Esophagus mucosa (tissue), 1 donor: ENCODE results near the gene TTLL11. TPM values are rescaled to one million over a fixed set of nuclear protein-coding genes. Genes with fewer than 3 reads are reported as not detected.
"Not testable (repeated sequence)": the region's sequence is repeated elsewhere in the genome, so short reads cannot be mapped to it uniquely, and the experiment has no call there.

Experiments used
- ATAC-seq: fragments of 200-7000 bp; cut with Tn5 transposase; one replicate; pipeline ENCODE4 v1.9.1; 2020
- total RNA-seq: library from RNA; stranded (reverse); gene quantifications from one replicate; pipeline ENCODE4 v1.2.4, GENCODE V29; 2023
- donor health status: DM: yes; HTN: yes; CAD: no.

The TTLL11 gene
- total RNA-seq, 1 donor from 2014 or later, result 3.1 TPM

DNA sequence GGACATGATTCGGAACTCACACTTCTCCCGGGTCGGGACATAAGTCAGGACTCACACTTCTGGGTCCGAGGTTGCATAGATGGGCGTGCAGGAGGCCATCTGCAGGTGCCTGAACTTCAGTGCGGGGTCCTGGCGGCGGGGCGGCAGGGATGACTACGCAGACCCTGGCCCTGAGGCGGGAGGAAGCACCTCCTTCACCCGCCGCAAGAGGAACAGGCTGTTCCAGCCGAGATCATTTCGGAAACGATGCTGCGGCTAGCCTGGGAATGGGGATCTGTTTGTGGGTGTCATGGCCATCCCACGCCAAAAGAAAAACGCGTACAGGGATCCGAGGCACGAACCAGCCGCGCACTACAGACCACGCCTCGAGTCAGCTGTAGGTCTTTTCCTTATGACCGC, 196.6 kb downstream of the TTLL11 start:
- no peak for ATAC-seq

DNA sequence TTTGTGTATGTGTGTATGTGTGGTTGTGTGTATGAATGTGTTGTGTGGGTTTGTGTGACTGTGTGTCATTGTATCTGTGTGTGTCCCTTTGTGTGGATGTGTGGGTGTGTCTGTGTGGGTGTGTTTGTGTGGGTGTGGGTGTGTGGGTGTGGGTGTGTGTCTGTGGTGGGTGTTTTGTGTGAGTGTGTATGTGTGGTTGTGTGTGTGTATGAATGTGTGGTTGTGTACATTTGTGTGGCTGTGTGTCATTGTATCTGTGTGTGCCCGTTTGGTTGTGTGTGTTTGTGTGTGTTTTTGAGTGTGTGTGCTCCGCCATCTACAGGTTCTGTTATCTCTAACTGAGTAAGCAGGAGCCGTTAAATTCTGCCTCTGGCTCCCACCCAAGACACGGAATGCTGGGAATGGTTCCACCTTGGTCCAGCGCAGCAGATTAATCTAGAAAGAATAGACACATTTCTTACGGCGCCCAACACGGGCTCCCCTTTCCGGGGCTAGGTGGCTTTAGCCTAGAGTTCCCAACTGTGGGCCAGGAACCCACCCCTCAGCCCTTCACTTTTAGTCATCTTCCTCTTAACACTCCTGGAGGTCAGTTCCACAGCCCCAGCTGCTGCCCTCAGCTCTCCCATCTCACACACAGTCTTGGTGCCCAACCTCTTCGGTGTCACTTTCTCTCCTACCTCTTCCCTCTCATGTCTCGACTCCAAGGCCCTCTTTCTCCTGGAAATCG, 197.1 kb downstream of the TTLL11 start:
- ATAC-seq, result no peak

DNA sequence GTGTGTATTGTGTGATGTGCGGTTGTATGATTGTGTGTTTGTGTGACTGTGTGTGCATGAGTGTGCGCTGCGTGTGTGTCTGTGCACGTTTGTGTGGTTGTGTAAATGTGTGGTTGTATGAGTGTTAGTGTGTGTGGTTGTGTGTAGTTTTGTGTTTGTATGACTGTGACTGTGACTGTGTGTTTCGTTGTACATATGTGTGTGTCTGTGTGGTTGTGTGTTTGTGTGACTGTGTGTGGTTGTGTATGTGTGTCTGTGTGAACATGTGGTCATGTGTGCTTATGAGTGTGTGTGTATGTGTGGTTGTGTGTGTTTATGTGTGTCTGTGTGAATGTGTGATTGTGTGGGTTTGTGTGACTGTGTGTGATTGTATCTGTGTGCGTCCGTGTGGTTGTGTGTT, 197.8 kb downstream of the TTLL11 start:
- ATAC-seq, result no peak

DNA sequence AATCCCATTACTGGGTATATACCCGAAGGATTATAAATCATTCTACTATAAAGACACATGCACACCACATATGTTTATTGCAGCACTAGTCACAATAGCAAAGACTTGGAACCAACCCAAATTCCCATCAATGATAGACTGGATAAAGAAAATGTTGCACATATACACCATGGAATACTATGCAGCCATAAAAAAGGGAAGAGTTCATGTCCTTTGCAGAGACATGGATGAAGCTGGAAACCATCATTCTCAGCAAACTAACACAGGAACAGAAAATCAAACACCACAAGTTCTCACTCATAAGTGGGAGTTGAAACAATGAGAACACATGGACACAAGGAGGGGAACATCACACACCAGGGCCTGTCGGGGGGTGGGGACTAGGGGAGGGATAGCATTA, 198.7 kb downstream of the TTLL11 start:
- ATAC-seq, result not testable (repeated sequence)

DNA sequence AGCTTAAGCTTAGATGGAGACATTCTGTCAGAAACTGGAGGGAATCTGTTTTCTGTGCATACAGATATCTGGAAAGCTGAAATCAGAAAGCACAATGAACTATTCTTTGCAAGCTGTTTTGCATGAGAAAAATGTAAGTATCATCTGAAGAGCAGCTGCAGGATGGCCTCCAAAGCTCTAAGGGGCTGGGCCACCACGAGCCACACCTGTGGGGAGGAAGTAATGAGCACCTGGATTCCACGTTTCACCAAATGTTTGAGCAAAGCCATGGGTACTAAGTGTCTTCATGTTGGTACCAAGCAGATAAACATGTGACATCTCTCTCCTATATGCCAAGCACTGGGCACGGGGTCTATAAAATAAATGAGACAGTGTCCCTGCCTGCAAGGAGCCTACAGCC, 199.3 kb downstream of the TTLL11 start:
- no peak for ATAC-seq

DNA sequence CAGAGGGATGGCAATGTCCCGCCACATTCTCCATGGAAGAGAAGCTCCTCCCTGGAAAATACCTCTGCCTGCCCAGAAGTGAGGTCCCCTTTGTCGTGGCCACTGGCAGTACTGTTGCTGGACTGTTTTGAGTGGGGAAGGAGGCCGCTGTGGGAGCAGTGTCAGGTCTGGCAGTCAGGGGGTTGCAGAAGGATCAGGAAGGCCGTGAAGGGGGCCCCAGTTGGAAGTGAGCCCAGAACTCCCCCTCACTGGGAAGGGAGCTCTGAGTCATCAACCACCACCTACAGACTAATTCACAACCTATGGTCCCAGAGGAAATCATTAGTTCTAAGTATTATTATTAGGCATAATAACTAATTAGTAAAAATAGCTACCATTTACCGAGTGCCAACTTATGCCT, 200.4 kb downstream of the TTLL11 start:
- ATAC-seq, result no peak

DNA sequence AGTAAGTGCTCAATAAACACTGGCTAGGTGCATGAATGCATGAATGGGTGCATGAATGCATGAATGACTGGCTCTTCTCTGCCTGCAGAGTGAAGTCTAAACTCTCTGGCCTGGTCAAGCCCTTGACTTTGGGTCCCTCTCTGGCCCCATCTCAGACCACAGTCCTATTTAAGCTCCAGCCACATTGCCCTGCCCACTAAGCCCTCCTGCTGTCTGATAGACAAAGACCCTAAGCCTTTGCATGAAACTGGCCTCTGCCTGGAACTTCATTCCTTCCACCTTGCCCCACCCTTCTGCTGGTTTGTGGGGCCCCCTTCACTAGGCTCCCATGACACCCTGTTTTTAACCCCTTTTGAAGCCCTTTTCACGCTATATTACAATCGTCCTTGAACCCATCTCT, 202.4 kb downstream of the TTLL11 start:
- ATAC-seq, result no peak

DNA sequence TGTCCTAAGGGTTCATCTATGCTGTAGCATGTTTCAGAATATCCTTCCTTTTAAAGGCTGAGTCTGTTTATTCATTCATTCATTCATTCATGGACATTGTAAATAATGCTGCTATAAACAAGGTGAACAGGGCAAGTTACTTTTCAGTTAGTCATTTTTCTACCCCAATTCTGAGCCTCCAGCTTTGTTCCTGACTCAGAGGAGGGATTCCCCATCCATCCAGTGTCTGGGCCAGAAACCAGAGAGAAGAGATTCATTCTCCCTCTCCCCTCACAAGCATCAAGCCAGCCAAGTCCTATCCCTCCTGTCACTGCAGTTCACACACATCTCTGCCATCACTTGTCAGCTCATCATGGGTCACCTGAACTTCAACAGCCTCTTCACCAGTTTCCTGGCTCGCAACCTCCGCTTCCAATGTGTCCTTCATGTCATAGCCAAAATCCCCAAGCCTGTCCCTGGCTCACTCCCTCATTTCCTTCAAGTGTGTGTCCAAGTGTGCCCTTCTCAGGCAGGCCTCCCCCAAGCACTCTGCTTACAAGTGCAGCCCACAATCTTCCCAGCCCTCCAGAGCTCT, 203.0 kb downstream of the TTLL11 start:
- no peak for ATAC-seq

DNA sequence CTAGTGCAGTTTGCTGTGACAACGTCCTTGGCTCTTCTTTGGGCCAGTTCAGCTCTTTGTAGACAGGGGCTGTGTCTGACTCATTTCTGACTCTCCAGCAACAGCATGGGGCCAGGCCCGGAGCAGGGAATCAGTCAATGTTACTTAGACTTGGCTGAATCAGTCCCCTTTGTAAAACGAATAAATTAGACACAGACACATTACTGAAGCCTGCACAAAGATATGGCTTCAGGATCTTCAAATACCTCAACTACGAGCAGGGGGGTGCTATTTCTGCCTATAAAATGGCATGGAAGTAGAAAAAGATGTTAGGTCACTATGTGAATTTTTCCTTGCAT, 204.7 kb downstream of the TTLL11 start:
- ATAC-seq, result no peak

DNA sequence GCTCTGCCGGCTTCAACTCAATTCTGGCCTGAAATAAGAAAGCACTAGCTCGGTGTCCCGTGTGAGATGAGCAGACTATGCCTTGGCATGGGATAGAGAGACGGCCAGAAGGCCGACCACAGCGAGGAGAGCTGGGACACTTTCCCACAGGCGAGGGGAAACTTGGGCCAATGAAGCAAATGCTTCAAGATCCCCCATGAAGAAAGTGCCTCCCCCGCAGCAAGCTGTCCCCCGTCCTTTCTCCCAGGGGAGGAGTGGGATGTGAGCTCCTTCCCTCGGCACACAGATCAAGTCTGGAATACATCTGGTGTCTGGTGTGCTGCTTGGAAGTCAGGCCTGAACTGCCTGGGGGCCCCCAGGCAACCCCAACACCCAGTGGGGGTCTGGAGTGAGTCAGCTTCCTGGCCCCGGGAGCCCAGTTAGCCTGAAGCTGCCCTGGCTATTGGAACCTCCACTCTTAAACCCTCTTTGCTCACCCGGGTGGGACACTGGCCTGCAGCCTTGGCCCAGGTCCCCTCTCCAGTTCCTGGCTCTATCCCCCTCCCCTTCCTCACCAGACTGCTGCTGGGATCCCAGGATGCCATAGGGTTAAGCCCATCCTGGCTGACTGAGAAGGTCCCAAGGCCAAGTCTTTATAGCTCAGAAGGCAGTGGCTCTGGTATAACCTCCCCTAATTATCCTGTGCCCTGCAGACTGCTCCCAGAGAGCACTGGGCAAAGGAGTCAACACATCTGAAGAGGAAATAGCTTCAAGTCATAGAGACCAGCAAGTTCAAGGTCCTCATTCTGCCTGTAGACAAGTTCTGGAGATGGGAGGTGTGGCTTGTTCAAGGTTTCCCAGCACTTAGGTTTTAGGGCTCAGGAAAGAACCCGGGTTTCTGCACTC, 205.3 kb downstream of the TTLL11 start:
- no peak for ATAC-seq

DNA sequence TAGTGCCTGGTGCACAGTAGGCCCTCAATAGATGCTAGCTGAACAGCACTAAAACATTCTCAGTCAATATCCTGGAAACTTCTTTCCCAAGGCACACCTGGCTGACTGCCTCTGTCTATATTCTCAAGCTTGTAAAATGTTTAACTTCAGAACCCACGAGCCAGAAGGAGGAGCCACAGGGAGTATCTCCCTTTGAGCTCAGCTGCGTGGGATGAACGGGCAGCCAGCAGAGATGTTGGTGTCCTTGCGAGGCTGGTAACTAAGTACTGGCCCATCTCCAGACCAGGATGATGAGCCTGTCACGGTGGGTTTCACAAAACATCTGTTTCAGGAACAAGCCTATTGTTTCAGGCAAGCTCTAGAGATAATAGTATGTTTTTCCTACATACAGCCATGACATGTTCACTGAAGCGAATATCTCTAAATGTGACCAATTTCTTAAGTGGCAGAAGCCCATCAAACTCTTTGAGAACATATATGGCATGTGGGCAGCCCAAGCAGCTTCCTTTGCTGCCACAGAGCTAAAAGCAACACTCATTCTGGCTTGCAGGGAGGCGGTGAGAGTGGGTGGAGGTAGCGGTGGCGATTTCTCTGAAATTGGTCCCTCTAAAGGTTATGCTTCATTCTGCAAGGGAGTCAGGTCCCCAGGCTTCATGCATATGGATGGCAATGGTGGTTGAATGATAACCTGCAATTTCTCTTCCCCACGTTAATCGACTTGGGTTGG, 206.2 kb downstream of the TTLL11 start:
- no peak for ATAC-seq

DNA sequence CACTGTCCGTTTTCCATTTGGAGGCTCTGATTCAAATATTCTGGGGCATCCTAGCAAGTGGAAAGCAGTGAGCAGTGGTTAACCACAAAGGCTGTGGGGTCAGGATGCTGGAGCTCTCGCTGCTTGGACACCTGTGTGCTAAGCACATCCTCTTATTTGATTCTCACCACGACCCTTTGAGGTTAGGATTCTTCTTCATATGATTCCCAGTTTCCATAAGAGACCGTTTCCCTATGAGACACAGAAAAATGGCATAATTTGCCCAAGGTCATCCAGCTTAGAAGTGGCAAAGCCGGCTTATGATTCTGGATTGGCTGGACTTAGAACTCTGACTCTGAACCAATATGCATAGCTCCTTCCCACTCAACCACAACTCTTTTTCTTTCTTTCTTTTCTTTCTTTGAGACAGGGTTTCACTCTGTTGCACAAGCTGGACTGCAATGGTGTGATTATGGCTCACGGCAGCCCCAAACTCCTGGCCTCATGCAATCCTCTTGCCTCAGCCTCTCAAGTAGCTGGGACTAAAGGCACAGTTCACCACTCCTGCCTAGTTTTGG, 207.7 kb downstream of the TTLL11 start:
- ATAC-seq, result no peak

DNA sequence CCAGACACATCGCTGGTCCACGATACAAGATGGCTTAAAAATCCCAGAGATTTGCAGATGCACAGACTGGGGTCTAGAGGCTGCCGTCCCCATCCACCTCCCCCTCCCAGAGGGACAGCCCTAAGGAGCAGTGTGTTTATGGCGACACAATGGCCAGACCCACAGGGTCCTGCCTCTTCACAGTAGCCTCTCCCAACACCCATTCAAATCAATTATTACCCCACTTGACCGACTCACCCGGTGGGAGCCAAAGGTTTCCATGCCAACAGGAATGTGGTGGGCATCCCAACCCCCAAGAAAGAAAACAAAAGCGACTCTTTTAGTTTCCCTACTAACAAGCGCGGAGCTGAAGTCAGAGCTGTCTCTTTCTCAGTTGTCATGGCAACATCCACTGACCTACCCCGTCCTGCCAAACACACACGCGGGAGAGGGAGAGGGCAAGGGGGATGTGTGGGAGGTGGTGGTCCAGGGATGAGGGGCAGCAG, 209.0 kb downstream of the TTLL11 start:
- ATAC-seq, result no peak

DNA sequence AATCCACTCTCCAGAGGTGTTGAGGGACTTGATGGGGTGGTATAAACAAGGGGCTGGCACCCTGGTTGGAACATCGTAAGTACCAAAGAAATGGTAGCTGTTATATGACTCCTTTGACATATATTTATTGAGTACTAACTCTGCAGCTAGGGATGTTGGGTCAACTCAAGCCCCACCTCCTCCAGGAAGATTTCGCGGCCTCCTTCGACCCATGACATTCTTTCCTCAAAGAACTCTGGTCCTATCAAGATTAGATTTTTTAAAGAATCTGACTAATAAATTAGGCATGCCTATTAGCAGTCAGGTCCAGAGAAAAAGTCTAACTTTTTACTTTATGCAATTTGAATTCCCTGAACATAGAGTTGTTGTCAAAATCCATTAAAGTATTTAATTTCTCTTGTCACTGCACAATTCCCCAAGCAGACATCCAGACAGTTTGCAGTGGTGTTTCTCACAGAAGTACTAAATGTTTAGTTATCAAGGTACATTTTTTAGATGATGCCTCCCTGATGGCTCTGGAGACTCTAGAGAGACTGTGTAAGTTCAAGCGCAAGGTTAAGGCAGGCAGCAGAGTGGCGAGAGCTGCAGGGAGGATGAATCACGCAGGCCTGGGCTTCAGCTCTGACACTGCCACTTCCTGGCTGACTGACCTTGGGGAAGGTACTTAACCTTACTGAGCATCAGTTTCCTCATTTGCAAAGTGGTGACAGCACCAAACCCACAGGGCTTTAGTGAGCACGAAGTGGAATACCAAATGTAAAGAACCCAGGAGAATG, 209.6 kb downstream of the TTLL11 start:
- peak; percentile 36 for ATAC-seq

DNA sequence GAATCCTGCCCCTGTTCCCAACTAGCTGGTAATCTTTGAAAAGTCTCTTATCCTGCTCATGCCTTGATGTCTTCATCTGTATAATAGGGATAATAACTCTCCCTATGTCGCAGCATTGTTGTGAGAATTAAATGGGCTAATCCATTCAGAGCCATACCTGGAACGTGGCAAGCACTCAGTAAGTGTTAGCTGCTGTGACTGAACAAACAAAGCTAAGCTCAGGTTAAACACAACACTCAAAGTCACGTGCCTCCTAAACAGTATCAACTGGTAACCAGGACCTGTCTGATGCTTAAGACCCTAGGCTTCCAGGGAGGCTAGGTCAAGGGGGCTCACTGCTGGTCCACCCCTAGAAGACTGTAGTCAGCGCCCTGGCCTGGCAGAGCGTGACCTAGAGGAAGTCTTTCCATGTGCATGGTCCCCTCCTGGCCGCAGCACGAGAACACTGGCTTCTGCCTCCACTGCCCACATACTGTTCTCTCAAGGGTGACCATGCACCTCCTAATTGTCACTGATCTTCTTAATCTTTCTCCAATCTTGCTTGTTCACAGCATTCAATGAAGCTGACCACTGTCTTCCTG, 211.1 kb downstream of the TTLL11 start:
- ATAC-seq, result peak; percentile 45

DNA sequence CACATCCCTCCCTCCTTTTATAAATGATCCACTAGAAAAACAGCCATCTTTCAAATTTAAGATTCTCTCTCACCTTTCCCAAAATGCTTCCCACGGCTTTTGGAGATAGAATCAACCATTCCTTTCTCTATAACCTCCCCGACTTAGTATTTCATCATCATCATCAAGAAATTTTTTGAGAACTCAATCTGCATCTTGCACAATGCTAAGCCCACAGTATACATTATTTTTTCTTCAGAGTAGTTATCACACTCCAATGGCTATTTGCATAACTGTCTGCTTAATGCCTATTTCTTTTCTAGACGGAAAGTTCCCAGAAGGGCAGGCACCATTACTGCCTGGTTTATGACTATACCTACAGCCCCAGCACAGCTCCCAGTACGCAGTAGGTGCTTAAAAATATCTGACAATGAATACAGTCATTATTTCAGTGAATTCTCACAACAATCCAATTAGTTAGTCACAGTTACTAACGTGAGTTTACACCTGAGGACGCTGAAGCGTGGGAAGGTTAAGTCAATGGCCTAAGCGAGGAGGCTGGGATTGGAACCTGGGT, 212.7 kb downstream of the TTLL11 start:
- no peak for ATAC-seq

DNA sequence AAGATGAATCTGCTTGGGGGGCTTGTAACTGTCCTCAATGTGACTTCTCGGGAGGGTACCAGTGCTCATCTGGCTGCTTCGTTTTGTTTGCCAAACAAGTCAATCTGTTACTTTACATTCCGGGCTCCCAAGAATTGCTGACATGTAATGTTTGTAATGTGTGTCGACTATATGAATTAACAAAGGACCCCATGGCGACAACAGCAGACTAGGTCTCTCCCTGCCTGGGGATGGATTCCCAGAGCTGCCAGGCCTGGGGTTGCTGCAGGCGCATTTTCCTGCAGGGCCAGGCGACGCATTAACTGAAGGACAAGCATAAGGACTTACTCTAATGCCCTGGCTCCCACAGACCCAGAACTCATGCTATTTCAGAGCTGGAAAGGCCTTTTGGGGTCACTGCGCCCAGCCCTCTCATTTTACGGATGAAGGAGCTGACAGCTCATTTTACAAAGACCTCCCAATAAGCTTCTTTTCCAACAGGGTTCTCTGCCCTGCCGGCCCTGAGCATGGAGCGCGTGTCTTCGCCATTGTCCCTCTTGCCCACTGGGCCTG, 214.8 kb downstream of the TTLL11 start:
- no peak for ATAC-seq

DNA sequence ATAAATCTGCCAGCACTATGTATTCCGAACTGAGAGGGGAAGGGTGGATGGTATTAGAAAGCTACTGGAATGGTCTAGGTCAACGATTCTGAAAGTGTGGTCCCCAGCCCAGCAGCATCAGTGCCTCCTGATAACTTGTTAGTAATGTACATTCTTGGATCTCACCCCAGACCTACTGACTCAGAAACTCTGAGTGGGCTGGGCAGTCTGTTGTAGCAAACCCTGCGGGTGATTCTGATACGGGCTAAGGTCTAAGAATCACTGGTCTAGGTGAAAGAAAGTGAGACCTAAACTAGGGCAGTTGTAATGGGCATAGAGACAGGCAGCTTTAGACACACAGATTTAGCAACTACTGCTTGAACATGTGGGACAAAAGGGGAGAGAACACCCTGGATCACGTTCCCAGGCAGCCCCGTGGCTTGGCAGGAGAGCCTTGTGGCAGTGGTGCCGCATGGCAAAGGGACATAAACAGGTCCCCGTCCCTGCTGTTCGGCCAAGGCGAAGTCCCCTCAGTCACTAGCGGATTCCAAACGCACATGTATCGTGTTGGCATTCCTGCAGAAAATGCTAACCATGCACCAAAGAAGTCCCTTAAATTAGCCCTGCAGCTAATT, 216.3 kb downstream of the TTLL11 start:
- no peak for ATAC-seq

DNA sequence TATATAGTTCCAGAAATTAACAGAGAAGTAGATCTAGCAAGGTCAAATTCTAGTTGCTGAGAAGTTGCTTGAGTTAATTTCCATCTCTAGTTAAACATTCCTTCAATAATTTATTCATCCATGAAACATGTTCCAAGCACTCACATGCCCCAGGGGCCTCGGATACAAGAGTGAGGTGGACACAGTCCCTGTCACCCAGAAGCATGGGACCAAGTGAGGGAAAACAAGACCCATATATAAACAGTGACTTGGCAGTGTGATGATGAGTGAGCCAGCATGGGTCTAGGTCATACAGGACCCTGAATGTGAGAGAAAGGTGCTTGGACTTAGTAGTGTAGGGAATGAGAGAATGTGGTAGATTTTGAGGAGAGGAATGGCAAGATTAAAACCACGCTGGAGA, 216.9 kb downstream of the TTLL11 start:
- ATAC-seq, result no peak

DNA sequence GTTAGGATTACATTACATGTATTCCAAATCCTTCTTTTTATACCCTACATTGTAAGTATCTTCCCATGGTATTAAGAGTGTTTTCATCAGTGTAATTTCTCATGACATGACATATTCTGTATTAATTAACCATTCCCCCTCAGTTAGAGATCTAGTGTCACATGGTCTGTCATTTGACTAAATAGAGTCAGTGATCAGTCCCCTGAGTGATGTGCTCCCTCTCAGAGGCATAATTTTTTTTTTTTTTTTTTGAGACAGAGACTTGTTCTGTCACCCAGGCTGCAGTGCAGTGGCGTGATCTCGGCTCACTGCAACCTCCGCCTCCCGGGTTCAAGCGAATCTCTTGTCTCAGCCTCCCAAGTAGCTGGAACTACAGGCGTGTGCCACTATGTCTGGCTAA, 218.6 kb downstream of the TTLL11 start:
- ATAC-seq, result no peak
